CD4-positive, alpha-beta memory T cell (primary cell): ENCODE measurements around the gene TMPRSS11A. TPM values are rescaled to one million over a fixed set of nuclear protein-coding genes. Genes with fewer than 3 reads are reported as not detected.

Source experiments
- CTCF ChIA-PET: fragments of 350-600 bp; sonication (Branson Sonifier 250); formaldehyde crosslinking; loops from one replicate; lab custom pipeline; 2021; ENCODE audit warnings: inconsistent platforms; ENCODE audit not compliant: partially characterized antibody; lab: Charles Lee
- POLR2A ChIA-PET: fragments of 350-600 bp; sonication (Branson Sonifier 250); formaldehyde crosslinking; loops from one replicate; lab custom pipeline; 2021; ENCODE audit not compliant: partially characterized antibody; lab: Charles Lee
- DNase-seq, 5 donors: peaks; one replicate each; pipeline versions ENCODE4 v3.0.0 to v3.0.0-alpha.2; 2020 to 2022; ENCODE audit warnings: mixed read lengths in 1 of 5
- H3K27ac ChIP-seq: one replicate; pipeline ENCODE4 v1.7.0; 2013; ENCODE audit warnings: low read depth, low read length
- H3K27me3 ChIP-seq: 2 replicates; pipeline ENCODE4 v1.7.0; 2013; ENCODE audit warnings: mild to moderate bottlenecking, low read length, moderate library complexity; ENCODE audit not compliant: insufficient read depth
- H3K36me3 ChIP-seq: 2 replicates; pipeline ENCODE4 v1.7.0; 2013; ENCODE audit warnings: mild to moderate bottlenecking, low read length, moderate library complexity; ENCODE audit not compliant: insufficient read depth
- H3K4me1 ChIP-seq: 2 replicates; pipeline ENCODE4 v1.7.0; 2013; ENCODE audit warnings: mild to moderate bottlenecking, low read length, moderate library complexity; ENCODE audit not compliant: insufficient read depth
- H3K4me3 ChIP-seq, 2 donors: one replicate each; pipeline ENCODE4 v1.7.0; 2013; ENCODE audit warnings: low read length in 2 of 2, mild to moderate bottlenecking in 1 of 2
- H3K9me3 ChIP-seq, 2 donors: one replicate each; pipeline ENCODE4 v1.7.0; 2013; ENCODE audit warnings: low read length in 2 of 2, control low read depth in 1 of 2; ENCODE audit not compliant: control insufficient read depth in 1 of 2
- H3K27ac Mint-ChIP-seq, 7 donors: one replicate each; pipeline ENCODE4 v1.8.0; 2020 to 2021; ENCODE audit warnings: mixed read lengths in 7 of 7, mild to moderate bottlenecking in 6 of 7, inconsistent platforms in 3 of 7, moderate library complexity in 3 of 7
- H3K27me3 Mint-ChIP-seq, 2 donors: one replicate each; pipeline ENCODE4 v1.8.0; 2020 to 2021; ENCODE audit warnings: mixed read lengths in 2 of 2
- H3K36me3 Mint-ChIP-seq, 2 donors: one replicate each; pipeline ENCODE4 v1.8.0; 2020 to 2021; ENCODE audit warnings: mixed read lengths in 2 of 2, inconsistent platforms in 1 of 2, mild to moderate bottlenecking in 1 of 2
- H3K4me1 Mint-ChIP-seq, 4 donors: one replicate each; pipeline ENCODE4 v1.8.0; 2020 to 2021; ENCODE audit warnings: mixed read lengths in 4 of 4, mild to moderate bottlenecking in 1 of 4
- H3K4me3 Mint-ChIP-seq, 8 donors: one replicate each; pipeline ENCODE4 v1.8.0; 2020 to 2021; ENCODE audit warnings: mixed read lengths in 8 of 8, mild to moderate bottlenecking in 7 of 8, moderate library complexity in 6 of 8, inconsistent platforms in 3 of 8
- H3K9me3 Mint-ChIP-seq, 8 donors: one replicate each; pipeline ENCODE4 v1.8.0; 2020 to 2021; ENCODE audit warnings: mixed read lengths in 8 of 8, mild to moderate bottlenecking in 5 of 8, inconsistent platforms in 3 of 8, moderate library complexity in 1 of 8
- intact Hi-C: fragments of 100-400 bp; cut with micrococcal nuclease; formaldehyde crosslinking; loops from one replicate; pipeline ENCODE4 v1.15.1; 2023
- polyA plus RNA-seq, 2 donors: library from polyadenylated mRNA; unstranded; fragments of 300-500 nt; fragmentation: Illumina TruSeq; gene quantifications; one replicate each; pipeline ENCODE4 v1.2.3, GENCODE V29; 2021
- total RNA-seq, 2 experiments: library from RNA; stranded (reverse); gene quantifications; one replicate each; pipeline ENCODE4 v1.2.3, GENCODE V29; 2021

The TMPRSS11A gene
- not detected for total RNA-seq
- not detected for polyA plus RNA-seq

DNA sequence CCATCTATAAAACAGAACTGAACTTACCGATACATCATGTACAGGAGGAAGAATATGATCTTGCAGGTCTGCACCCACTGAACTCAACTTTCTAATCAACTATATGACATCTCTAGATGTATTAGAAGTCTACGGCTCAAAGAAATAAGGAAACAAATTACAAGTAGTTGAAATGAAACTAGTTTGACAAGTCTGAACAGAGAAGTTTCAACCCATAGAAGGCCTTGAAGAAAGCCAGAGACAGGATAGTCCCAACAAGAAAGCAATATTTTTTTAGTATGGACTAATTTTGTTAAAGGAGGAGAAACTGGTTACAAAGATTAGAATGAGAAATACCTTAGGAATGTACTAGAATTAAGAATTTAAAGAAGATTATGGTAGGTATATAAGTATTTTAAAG lies at the start of gene TMPRSS11A:
TSS of gene TMPRSS11A (minus strand) at position 138 of the 400 bp plus-strand sequence. CDS start at position 38, 100 bp downstream.
- H3K36me3 Mint-ChIP-seq: no peaks in the 10 kb centered on the region
- intact Hi-C loops: no loop called here
- no peak within 1 kb of the TSS for H3K27ac ChIP-seq
- H3K27me3 ChIP-seq: no peaks in the 10 kb centered on the region
- no peaks in the 10 kb centered on the region for H3K4me1 ChIP-seq
- H3K27ac Mint-ChIP-seq: no peak within 1 kb of the TSS
- H3K36me3 ChIP-seq: no peaks in the 10 kb centered on the region
- H3K4me3 Mint-ChIP-seq: no peak within 1 kb of the TSS
- DNase-seq: no peak
- H3K9me3 ChIP-seq: no peaks in the 10 kb centered on the region
- H3K9me3 Mint-ChIP-seq: peaks cover 0 to 4% (median 0%) of the 10 kb centered on the region in 8 donors
- no peak within 1 kb of the TSS for H3K4me3 ChIP-seq
- no peaks in the 10 kb centered on the region for H3K4me1 Mint-ChIP-seq
- ChIA-PET CTCF (no interaction called here), POLR2A (no interaction called here)
- peaks cover 0 to 5% of the 10 kb centered on the region in 2 donors for H3K27me3 Mint-ChIP-seq

GRCh38 chr4:68011684-68012083 lies 48.4 kb upstream of the TMPRSS11A start:
- intact Hi-C loops: no loop called here
- CTCF ChIA-PET: interaction anchor here (0.7 kb wide), 1 partner anchor 234 kb away, joined by 3 read pairs; no protein-coding TSS in a partner anchor
- Mint-ChIP-seq H3K9me3 (peaks cover 0 to 2% (median 0%) of the 10 kb centered on the region in 8 donors), H3K27ac (no peak overlapping the region), H3K4me3 (no peak overlapping the region), H3K4me1 (no peaks in the 10 kb centered on the region), H3K36me3 (no peaks in the 10 kb centered on the region), H3K27me3 (no peaks in the 10 kb centered on the region)
- Histone ChIP-seq H3K4me3 (no peak overlapping the region), H3K9me3 (no peaks in the 10 kb centered on the region), H3K4me1 (no peaks in the 10 kb centered on the region), H3K27me3 (no peaks in the 10 kb centered on the region), H3K36me3 (no peaks in the 10 kb centered on the region), H3K27ac (no peak overlapping the region)
- no peak for DNase-seq
- POLR2A ChIA-PET: no interaction called here

DNA sequence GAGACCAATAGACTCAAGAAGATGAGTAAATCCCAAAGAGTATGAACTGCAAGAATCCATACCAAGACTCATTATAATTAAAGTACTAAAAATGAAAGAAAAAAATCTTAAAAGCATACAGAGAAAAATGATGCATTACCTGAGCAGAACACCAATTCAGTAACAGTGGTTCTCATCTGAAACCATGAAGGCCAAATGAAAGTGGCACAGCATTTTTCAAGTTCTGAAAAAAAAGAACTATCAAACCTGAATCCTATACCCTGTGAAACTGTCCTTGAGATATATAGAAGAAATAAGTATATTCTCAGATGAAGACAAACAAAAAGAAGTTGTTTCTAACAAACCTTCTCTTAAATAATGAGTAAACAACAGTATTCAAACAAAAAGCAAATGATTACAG lies 39.6 kb upstream of the TMPRSS11A start:
- DNase-seq: no peak
- H3K4me3 Mint-ChIP-seq: no peak overlapping the region
- Histone ChIP-seq H3K36me3 (no peaks in the 10 kb centered on the region), H3K9me3 (no peaks in the 10 kb centered on the region), H3K4me1 (no peaks in the 10 kb centered on the region), H3K27ac (no peak overlapping the region), H3K4me3 (no peak overlapping the region), H3K27me3 (no peaks in the 10 kb centered on the region)
- CTCF ChIA-PET: no interaction called here
- H3K27ac Mint-ChIP-seq: no peak overlapping the region
- peaks cover 0 to 5% (median 0%) of the 10 kb centered on the region in 8 donors for H3K9me3 Mint-ChIP-seq
- POLR2A ChIA-PET: no interaction called here
- H3K4me1 Mint-ChIP-seq: no peaks in the 10 kb centered on the region
- H3K27me3 Mint-ChIP-seq: peaks cover 0 to 3% of the 10 kb centered on the region in 2 donors
- no peaks in the 10 kb centered on the region for H3K36me3 Mint-ChIP-seq
- intact Hi-C loops: no loop called here

GRCh38 chr4:67996127-67996526 lies 32.8 kb upstream of the TMPRSS11A start:
- H3K9me3 Mint-ChIP-seq: no peaks in the 10 kb centered on the region
- H3K4me1 Mint-ChIP-seq: peaks cover 0 to 3% (median under 1%) of the 10 kb centered on the region in 4 donors
- Histone ChIP-seq H3K9me3 (no peaks in the 10 kb centered on the region), H3K27me3 (no peaks in the 10 kb centered on the region), H3K4me1 (no peaks in the 10 kb centered on the region), H3K4me3 (no peak overlapping the region), H3K36me3 (no peaks in the 10 kb centered on the region), H3K27ac (no peak overlapping the region)
- H3K27me3 Mint-ChIP-seq: no peaks in the 10 kb centered on the region
- POLR2A ChIA-PET: no interaction called here
- H3K27ac Mint-ChIP-seq: no peak overlapping the region
- CTCF ChIA-PET: no interaction called here
- no peak for DNase-seq
- no peaks in the 10 kb centered on the region for H3K36me3 Mint-ChIP-seq
- intact Hi-C loops: no loop called here
- no peak overlapping the region for H3K4me3 Mint-ChIP-seq

DNA sequence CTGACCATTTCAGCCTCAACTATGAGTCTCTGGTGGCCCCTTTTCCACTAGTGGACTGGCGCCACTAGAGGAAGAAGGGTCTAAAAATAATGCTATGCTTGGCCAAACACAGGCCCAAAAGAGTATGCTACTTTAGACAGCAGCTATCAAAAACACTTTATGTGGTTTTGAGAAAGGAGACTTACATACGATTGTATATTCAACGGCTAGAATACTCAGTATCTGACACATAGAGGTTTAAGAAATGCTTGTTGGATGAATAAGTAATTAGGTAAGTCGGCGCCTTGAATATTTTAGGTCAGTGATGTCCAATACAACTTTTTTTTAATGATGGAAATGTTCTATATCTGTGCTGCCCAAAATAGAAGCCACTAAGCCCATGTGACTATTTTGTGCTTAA lies 25.7 kb upstream of the TMPRSS11A start:
- DNase-seq: no peak
- Mint-ChIP-seq H3K9me3 (no peaks in the 10 kb centered on the region), H3K36me3 (no peaks in the 10 kb centered on the region), H3K27ac (no peak overlapping the region), H3K4me3 (no peak overlapping the region), H3K27me3 (peaks cover 0 to 1% of the 10 kb centered on the region in 2 donors), H3K4me1 (peaks cover 0 to 8% (median 3%) of the 10 kb centered on the region in 4 donors)
- Histone ChIP-seq H3K36me3 (no peaks in the 10 kb centered on the region), H3K27ac (no peak overlapping the region), H3K4me1 (no peaks in the 10 kb centered on the region), H3K9me3 (no peaks in the 10 kb centered on the region), H3K4me3 (no peak overlapping the region), H3K27me3 (no peaks in the 10 kb centered on the region)
- POLR2A ChIA-PET: no interaction called here
- CTCF ChIA-PET: no interaction called here
- intact Hi-C loops: loop anchor here (10.0 kb wide), 1 partner anchor 186 kb away; no protein-coding TSS in a partner anchor

DNA sequence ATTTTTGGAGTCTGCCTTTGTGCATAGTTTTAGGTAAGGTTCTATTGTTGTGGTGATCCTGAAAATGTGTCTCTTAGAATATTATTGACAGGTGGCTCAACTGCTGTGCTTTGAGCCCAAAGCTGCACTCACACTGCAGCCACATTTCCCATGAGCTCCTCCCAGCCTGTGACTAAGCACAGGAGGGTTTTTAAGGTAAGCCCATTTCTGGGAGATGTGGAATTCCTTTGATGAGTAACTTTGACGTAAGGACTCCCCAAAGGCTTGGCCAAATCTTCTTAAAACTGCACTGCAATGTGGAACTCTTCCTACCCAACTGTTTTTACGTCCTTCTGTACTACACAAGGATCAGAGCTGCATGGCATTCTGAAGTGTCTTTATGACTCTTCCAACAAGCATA lies 20.0 kb upstream of the TMPRSS11A start:
- Mint-ChIP-seq H3K9me3 (peaks cover 0 to 6% (median 0%) of the 10 kb centered on the region in 8 donors), H3K36me3 (no peaks in the 10 kb centered on the region), H3K27ac (no peak overlapping the region), H3K4me1 (no peaks in the 10 kb centered on the region), H3K4me3 (no peak overlapping the region), H3K27me3 (peaks cover 3 to 8% of the 10 kb centered on the region in 2 donors)
- CTCF ChIA-PET: interaction anchor here (1.7 kb wide), 1 partner anchor 11 kb away, joined by 5 read pairs; no protein-coding TSS in a partner anchor
- no peak overlapping the region for H3K27ac ChIP-seq
- POLR2A ChIA-PET: no interaction called here
- no peaks in the 10 kb centered on the region for H3K27me3 ChIP-seq
- H3K36me3 ChIP-seq: no peaks in the 10 kb centered on the region
- no peaks in the 10 kb centered on the region for H3K9me3 ChIP-seq
- no peak overlapping the region for H3K4me3 ChIP-seq
- no peak for DNase-seq
- intact Hi-C loops: loop anchor here (10.0 kb wide), 1 partner anchor 191 kb away; no protein-coding TSS in a partner anchor
- H3K4me1 ChIP-seq: no peaks in the 10 kb centered on the region

- intact Hi-C loops: loop anchor here (10.0 kb wide), 1 partner anchor 194 kb away; no protein-coding TSS in a partner anchor
- Mint-ChIP-seq H3K27ac (no peak overlapping the region), H3K4me1 (no peaks in the 10 kb centered on the region), H3K36me3 (no peaks in the 10 kb centered on the region), H3K27me3 (peaks cover 3 to 6% of the 10 kb centered on the region in 2 donors), H3K4me3 (no peak overlapping the region), H3K9me3 (peaks cover 0 to 18% (median 1%) of the 10 kb centered on the region in 8 donors)
- Histone ChIP-seq H3K4me3 (no peak overlapping the region), H3K4me1 (no peaks in the 10 kb centered on the region), H3K27me3 (no peaks in the 10 kb centered on the region), H3K9me3 (no peaks in the 10 kb centered on the region), H3K27ac (no peak overlapping the region), H3K36me3 (no peaks in the 10 kb centered on the region)
- DNase-seq: no peak
- POLR2A ChIA-PET: no interaction called here
- CTCF ChIA-PET: no interaction called here
Observed at GRCh38 chr4:67980512-67980911, 17.2 kb upstream of the TMPRSS11A start.
